SK-N-SH (cell line): ENCODE data around the gene EDARADD. TPM values are rescaled to one million over a fixed set of nuclear protein-coding genes. Genes with fewer than 3 reads are reported as not detected.

Source experiments
- CTCF ChIA-PET: fragments of 300-600, 350-600 bp; formaldehyde crosslinking; extraction: SDS; loops from one replicate; lab custom pipeline; 2021; lab: Yijun Ruan, JAX
- POLR2A ChIA-PET: fragments of 350-600 bp; sonication (Branson Sonifier 250); formaldehyde crosslinking; extraction: SDS; loops from one replicate; lab custom pipeline; 2020; ENCODE audit warnings: antibody characterized with exemption, inconsistent platforms; lab: Yijun Ruan, JAX
- DNase-seq: peaks from one replicate; pipeline ENCODE4 v3.0.0; 2012
- H2AFZ ChIP-seq: fragments of 200-600 bp; sonication (generic); 2 replicates; pipeline ENCODE4 v1.8.1; 2016; ENCODE audit warnings: antibody characterized with exemption, mild to moderate bottlenecking, low read depth
- H3F3A ChIP-seq: fragments of 200-600 bp; sonication (generic); replicated peaks from 2 replicates; pipeline ENCODE3; 2016; ENCODE audit warnings: antibody characterized with exemption, mild to moderate bottlenecking; ENCODE audit not compliant: insufficient read depth
- H3K27ac ChIP-seq, 2 experiments: fragments of 200-500 bp in 1 of 2; fragments of 200-600 bp in 1 of 2; sonication (Bioruptor generic) in 1 of 2; sonication (generic), shearing (Covaris generic) in 1 of 2; 2 replicates each; pipeline versions ENCODE4 v1.5.1 to v1.6.1; 2014 to 2016; ENCODE audit warnings: low read depth in 2 of 2, inconsistent platforms in 1 of 2, low read length in 1 of 2, mild to moderate bottlenecking in 1 of 2, mixed read lengths in 1 of 2
- H3K27me3 ChIP-seq: fragments of 200-600 bp; sonication (generic), shearing (Covaris generic); 2 replicates; pipeline ENCODE4 v1.6.1; 2016; ENCODE audit warnings: mixed run types; ENCODE audit not compliant: insufficient read depth
- H3K36me3 ChIP-seq, 2 experiments: fragments of 200-500 bp in 1 of 2; fragments of 200-600 bp in 1 of 2; sonication (Bioruptor generic) in 1 of 2; sonication (generic) in 1 of 2; replicated peaks in 1 of 2; 2 replicates each; pipeline versions ENCODE3 to v1.5.1; 2014 to 2016; ENCODE audit warnings: low read length in 1 of 2, mild to moderate bottlenecking in 1 of 2; ENCODE audit not compliant: insufficient read depth in 2 of 2, control insufficient read depth in 1 of 2
- H3K4me1 ChIP-seq, 2 experiments: fragments of 200-500 bp in 1 of 2; fragments of 200-600 bp in 1 of 2; sonication (Bioruptor generic) in 1 of 2; sonication (generic), shearing (Covaris generic) in 1 of 2; 2 replicates each; pipeline versions ENCODE4 v1.5.1 to v1.6.1; 2014 to 2016; ENCODE audit warnings: low read depth in 1 of 2, low read length in 1 of 2, mixed run types in 1 of 2; ENCODE audit not compliant: insufficient read depth in 2 of 2, control insufficient read depth in 1 of 2
- H3K4me2 ChIP-seq: fragments of 200-600 bp; sonication (generic), shearing (Covaris generic); 2 replicates; pipeline ENCODE4 v1.6.1; 2017; ENCODE audit warnings: mixed run types
- H3K4me3 ChIP-seq, 2 experiments: fragments of 200-500 bp in 1 of 2; fragments of 200-600 bp in 1 of 2; sonication (Bioruptor generic) in 1 of 2; sonication (generic), shearing (Covaris generic) in 1 of 2; 2 replicates each; pipeline versions ENCODE4 v1.5.1 to v1.8.1; 2014 to 2016; ENCODE audit warnings: low read depth in 2 of 2, inconsistent platforms in 1 of 2, low read length in 1 of 2, mild to moderate bottlenecking in 1 of 2, mixed read lengths in 1 of 2, moderate library complexity in 1 of 2
- H3K79me2 ChIP-seq: fragments of 200-600 bp; sonication (generic); 2 replicates; pipeline ENCODE4 v1.8.1; 2017; ENCODE audit warnings: mild to moderate bottlenecking; ENCODE audit not compliant: insufficient read depth
- H3K9ac ChIP-seq: fragments of 200-600 bp; sonication (generic); 2 replicates; pipeline ENCODE4 v1.6.1; 2017; ENCODE audit warnings: mixed run types
- H3K9me2 ChIP-seq: fragments of 200-600 bp; sonication (generic); 2 replicates; pipeline ENCODE4 v1.6.1; 2017; ENCODE audit warnings: mixed run types
- H3K9me3 ChIP-seq: fragments of 200-600 bp; sonication (generic); 2 replicates; pipeline ENCODE4 v1.6.1; 2017; ENCODE audit warnings: mixed run types, mild to moderate bottlenecking, moderate library complexity
- H4K20me1 ChIP-seq: fragments of 200-600 bp; sonication (generic); 2 replicates; pipeline ENCODE4 v1.6.1; 2017; ENCODE audit warnings: mild to moderate bottlenecking, mixed run types; ENCODE audit not compliant: insufficient read depth
- EZH2phosphoT487 ChIP-seq: fragments of 200-600 bp; sonication (generic); IDR thresholded peaks from 2 replicates; pipeline ENCODE4 v1.6.1; 2017; ENCODE audit warnings: low read depth, mixed run types, mild to moderate bottlenecking, antibody characterized with exemption, moderate library complexity, borderline replicate concordance
- FOSL2 ChIP-seq: IDR thresholded peaks from 2 replicates; pipeline ENCODE4 v1.4.0; 2012; ENCODE audit warnings: low read depth, mild to moderate bottlenecking, moderate library complexity, borderline replicate concordance
- FOXM1 ChIP-seq: IDR thresholded peaks from 2 replicates; pipeline ENCODE4 v1.4.0; 2012; ENCODE audit warnings: low read depth, mild to moderate bottlenecking
- GABPA ChIP-seq: IDR thresholded peaks from 2 replicates; pipeline ENCODE4 v1.4.0; 2012; ENCODE audit warnings: low read depth, mild to moderate bottlenecking
- IRF3 ChIP-seq: fragments of 150-350 bp; IDR thresholded peaks from 2 replicates; pipeline ENCODE4 v1.6.1; 2016; ENCODE audit warnings: mild to moderate bottlenecking, low read depth, low read length
- JUND ChIP-seq: IDR thresholded peaks from 2 replicates; pipeline ENCODE4 v1.4.0; 2012
- MAX ChIP-seq: IDR thresholded peaks from 2 replicates; pipeline ENCODE4 v1.4.0; 2012; ENCODE audit warnings: low read depth
- MEF2A ChIP-seq: IDR thresholded peaks from 2 replicates; pipeline ENCODE4 v1.4.0; 2012; ENCODE audit warnings: low read depth, borderline replicate concordance
- NRF1 ChIP-seq: IDR thresholded peaks from 2 replicates; pipeline ENCODE4 v1.6.1; 2012; ENCODE audit warnings: low read depth, mild to moderate bottlenecking, low read length
- PBX3 ChIP-seq: IDR thresholded peaks from 2 replicates; pipeline ENCODE4; 2012
- RCOR1 ChIP-seq: fragments of 150-350 bp; IDR thresholded peaks from 2 replicates; pipeline ENCODE4 v1.6.1; 2017; ENCODE audit warnings: antibody characterized with exemption, low read length
- REST ChIP-seq: IDR thresholded peaks from 2 replicates; pipeline ENCODE4 v1.6.1; 2012; ENCODE audit warnings: mild to moderate bottlenecking, low read depth, low read length, moderate library complexity
- RFX5 ChIP-seq: IDR thresholded peaks from 2 replicates; pipeline ENCODE4 v1.6.1; 2012; ENCODE audit warnings: mild to moderate bottlenecking, improper control_type of control experiment, low read length
- RXRA ChIP-seq: IDR thresholded peaks from 2 replicates; pipeline ENCODE4 v1.4.0; 2012; ENCODE audit warnings: low read depth, mild to moderate bottlenecking, borderline replicate concordance
- SMC3 ChIP-seq: IDR thresholded peaks from 2 replicates; pipeline ENCODE4 v1.6.1; 2012; ENCODE audit warnings: low read depth, low read length, improper control_type of control experiment
- TAF1 ChIP-seq: IDR thresholded peaks from 2 replicates; pipeline ENCODE4 v1.6.1; 2012; ENCODE audit warnings: low read depth, mild to moderate bottlenecking, low read length, moderate library complexity, borderline replicate concordance
- TEAD4 ChIP-seq: IDR thresholded peaks from 2 replicates; pipeline ENCODE4 v1.4.0; 2012; ENCODE audit warnings: mild to moderate bottlenecking, borderline replicate concordance; ENCODE audit not compliant: insufficient read depth
- USF1 ChIP-seq: IDR thresholded peaks from 2 replicates; pipeline ENCODE4 v1.4.0; 2012; ENCODE audit warnings: low read depth, borderline replicate concordance
- YY1 ChIP-seq: IDR thresholded peaks from 2 replicates; pipeline ENCODE4 v1.4.0; 2012; ENCODE audit warnings: low read depth, mild to moderate bottlenecking
- WGBS: methylation state at CpG from one replicate; pipeline ENCODE4 v1.1.6; 2017; ENCODE audit warnings: low lambda C conversion rate; 5-methylcytosine and 5-hydroxymethylcytosine counted together
- polyA plus RNA-seq, 3 experiments: library from polyadenylated mRNA; depleted of rRNA; stranded (reverse); fragments of >200 nt; gene quantifications; 2 replicates each; pipeline ENCODE4 v1.2.3, GENCODE V29; 2012

EDARADD gene
- polyA plus RNA-seq, 1 of the 3 experiments (the other 2 are of a cell fraction): not detected

- no peak overlapping the region for H2AFZ ChIP-seq
- no peaks in the 10 kb centered on the region for H3K9me3 ChIP-seq
- POLR2A ChIA-PET: no interaction called here
- no peak overlapping the region for H3K9ac ChIP-seq
- H3K27ac ChIP-seq: no peak overlapping the region
- no peak for TF ChIP-seq EZH2phosphoT487
- no peak for TF ChIP-seq PBX3
- TF ChIP-seq YY1: no peak
- no peak for TF ChIP-seq NRF1
- TF ChIP-seq MEF2A: no peak
- TF ChIP-seq SMC3: no peak
- TF ChIP-seq REST: no peak
- no peak for TF ChIP-seq IRF3
- no peak for TF ChIP-seq RCOR1
- TF ChIP-seq USF1: no peak
- TF ChIP-seq RXRA: no peak
- no peak for TF ChIP-seq FOXM1
- TF ChIP-seq MAX: no peak
- TF ChIP-seq GABPA: no peak
- no peak for TF ChIP-seq RFX5
- TF ChIP-seq FOSL2: no peak
- no peak for TF ChIP-seq TAF1
- TF ChIP-seq JUND: no peak
- no peak for TF ChIP-seq TEAD4
- H3K4me3 ChIP-seq: no peak overlapping the region
- no peaks in the 10 kb centered on the region for H3K36me3 ChIP-seq
- no peaks in the 10 kb centered on the region for H3F3A ChIP-seq
- no peaks in the 10 kb centered on the region for H4K20me1 ChIP-seq
- no peaks in the 10 kb centered on the region for H3K79me2 ChIP-seq
- H3K4me2 ChIP-seq: no peak overlapping the region
- no peaks in the 10 kb centered on the region for H3K27me3 ChIP-seq
- no peak for DNase-seq
- H3K4me1 ChIP-seq: no peaks in the 10 kb centered on the region
- CTCF ChIA-PET: interaction anchor here (1.0 to 1.3 kb wide), 3 partner anchors 12 to 405 kb away, joined by 3 read pairs; no protein-coding TSS in a partner anchor
- WGBS: 81% methylated on average over 4 of the region's 4 CpGs
- H3K9me2 ChIP-seq: no peaks in the 10 kb centered on the region
These were observed 121.4 kb downstream of the EDARADD start for GRCh38 chr1:236515443-236515958.
